HG02588 (cell line): ENCODE measurements around the gene SCYGR2.

Experiments used
- ATAC-seq: cut with Tn5 transposase; IDR thresholded peaks from one replicate; pipeline ENCODE4 v1.9.1; 2021; ENCODE audit warnings: mild to moderate bottlenecking, moderate library complexity; ENCODE audit not compliant: unreplicated experiment

Gene SCYGR2

GRCh38 chr2:227612546-227613271 is 14.0 kb downstream of the SCYGR2 start:
- ATAC-seq: no peak

DNA sequence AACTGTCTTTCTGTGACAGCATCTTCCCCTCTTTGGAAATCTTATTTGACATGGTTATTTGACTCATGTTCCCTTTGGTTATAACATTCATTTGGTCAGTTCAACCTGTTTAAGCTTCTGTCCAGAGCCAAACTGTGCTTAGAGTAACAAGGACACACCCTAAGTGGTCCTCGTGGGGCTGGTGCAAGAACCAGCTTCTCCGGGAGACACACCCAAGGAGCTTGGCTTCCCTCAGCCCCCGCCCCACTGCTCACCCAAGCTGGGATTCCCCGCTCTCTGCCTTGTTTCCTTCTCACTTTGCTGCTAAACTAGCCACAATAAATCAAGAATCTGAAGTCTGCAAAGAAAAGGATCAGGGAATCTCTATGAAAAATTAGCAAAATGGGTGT is 14.6 kb downstream of the SCYGR2 start:
- no peak for ATAC-seq

DNA sequence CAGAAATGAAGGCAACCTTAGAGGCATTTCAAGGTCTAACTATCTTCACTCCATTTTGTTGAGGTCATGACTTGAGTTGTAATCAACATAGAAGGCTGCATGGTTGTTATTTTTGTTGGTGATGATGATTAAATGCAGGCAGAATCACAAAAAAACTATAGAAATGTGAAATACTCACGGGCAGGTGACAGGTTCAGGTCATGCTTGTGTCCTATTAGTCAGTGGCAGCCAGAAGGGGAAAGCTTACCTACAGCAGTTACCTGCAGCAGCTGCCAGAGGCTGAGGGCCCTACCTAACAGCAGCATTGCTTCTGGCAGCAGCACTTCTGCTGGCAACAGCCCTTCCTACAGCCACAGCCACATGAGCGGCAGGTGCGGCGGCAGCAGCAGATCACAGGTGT is 15.6 kb downstream of the SCYGR2 start:
- no peak for ATAC-seq

- no peak for ATAC-seq
These were observed 16.0 kb downstream of the SCYGR2 start, which contains the start of gene SCYGR3 for GRCh38 chr2:227614740-227615139. Gene SCYGR3, minus strand, starts transcription at chr2:227614840. Its CDS starts 0 bp downstream, at chr2:227614840.

- no peak for ATAC-seq
These were observed 16.5 kb downstream of the SCYGR2 start for GRCh38 chr2:227615181-227615580.

DNA sequence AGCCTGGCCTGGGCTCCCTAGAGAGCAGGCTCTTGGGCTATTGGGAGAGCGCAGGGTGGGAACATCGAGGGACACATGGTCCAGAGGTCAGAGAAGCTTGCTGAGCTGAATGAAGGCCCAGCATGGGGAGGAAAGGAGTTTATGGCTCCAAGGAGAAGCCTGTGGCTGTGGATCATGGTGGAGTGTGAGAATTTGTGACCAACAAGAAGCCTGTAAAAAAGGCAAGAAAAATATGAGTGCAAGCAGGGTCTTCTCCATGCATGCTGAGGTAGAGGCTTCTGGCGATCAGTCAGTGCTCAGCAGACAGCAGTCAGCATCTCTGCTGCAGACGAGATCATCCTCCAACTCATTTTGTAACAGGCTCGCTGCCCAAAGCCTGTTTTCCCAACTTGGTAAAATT is 17.2 kb downstream of the SCYGR2 start:
- no peak for ATAC-seq

- ATAC-seq: no peak
These were observed 17.9 kb downstream of the SCYGR2 start for GRCh38 chr2:227616631-227617030.

GRCh38 chr2:227617316-227618230 is 18.9 kb downstream of the SCYGR2 start, which contains the start of gene SCYGR4:
Gene SCYGR4, plus strand, starts transcription at chr2:227617498. Its CDS starts 0 bp downstream, at chr2:227617498.
- no peak for ATAC-seq

DNA sequence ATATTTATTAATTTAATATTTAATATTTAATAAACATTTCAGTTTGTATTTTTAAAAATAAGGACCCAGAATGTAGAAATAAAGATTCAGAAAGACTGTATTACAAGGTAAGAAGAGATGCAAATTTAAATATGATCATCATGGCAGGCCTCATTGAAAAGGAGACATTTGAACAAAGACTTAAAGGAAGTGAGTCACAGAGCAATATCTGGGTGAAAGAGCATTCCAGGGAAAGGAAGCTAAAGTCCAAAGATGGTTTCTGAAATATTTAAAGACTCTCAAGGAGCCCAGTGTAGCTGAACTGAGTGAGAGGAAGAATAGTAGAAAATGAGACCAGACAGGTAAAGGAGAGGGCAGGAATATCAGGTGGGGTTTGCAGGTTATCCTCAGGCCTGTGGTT is 24.5 kb downstream of the SCYGR2 start:
- ATAC-seq: no peak

DNA sequence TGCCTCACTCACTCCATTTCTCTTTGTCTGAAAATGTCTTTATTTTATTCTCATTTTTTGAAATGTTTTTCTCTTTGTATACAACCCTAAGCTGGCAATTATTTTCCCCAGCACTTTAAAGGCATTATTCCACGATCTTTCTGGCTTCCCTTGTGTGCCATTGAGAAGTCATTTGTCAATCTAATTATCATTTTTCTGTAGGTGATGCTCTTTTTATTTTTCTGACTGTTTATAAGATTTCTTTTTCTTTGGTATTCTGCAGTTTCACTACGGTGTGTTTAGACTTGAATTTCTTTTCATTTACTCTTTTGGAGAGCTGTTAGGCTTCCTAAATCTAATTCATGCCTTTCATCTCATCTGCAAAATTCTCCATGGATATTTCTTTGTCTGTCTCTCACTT is 26.7 kb downstream of the SCYGR2 start:
- ATAC-seq: no peak

GRCh38 chr2:227626580-227627151 is 28.0 kb downstream of the SCYGR2 start:
- no peak for ATAC-seq

DNA sequence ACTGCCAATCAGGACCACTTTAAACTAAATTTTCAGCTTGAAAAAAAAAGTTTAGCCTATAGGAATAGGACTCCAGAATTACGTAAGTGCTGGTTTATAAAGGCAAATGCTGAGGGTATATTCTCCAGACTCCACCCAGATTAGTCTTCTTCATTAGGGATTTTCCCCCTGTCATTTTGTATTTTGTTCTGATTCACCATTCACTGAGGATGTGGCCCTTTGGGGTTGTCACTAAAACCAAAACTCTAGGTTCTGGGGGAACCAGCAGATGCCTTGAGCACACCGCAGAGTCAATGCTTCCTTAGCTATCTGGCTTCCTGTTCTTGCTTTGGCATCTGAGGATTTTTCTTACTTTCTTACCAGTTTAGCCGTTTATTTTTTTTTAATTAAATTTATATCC is 29.1 kb downstream of the SCYGR2 start:
- ATAC-seq: peak; percentile 98

GRCh38 chr2:227629435-227629834 is 30.7 kb downstream of the SCYGR2 start:
- ATAC-seq: no peak

- ATAC-seq: no peak
These were observed 31.6 kb downstream of the SCYGR2 start for GRCh38 chr2:227630322-227630721.

- no peak for ATAC-seq
These were observed 34.1 kb downstream of the SCYGR2 start for GRCh38 chr2:227632827-227633226.

DNA sequence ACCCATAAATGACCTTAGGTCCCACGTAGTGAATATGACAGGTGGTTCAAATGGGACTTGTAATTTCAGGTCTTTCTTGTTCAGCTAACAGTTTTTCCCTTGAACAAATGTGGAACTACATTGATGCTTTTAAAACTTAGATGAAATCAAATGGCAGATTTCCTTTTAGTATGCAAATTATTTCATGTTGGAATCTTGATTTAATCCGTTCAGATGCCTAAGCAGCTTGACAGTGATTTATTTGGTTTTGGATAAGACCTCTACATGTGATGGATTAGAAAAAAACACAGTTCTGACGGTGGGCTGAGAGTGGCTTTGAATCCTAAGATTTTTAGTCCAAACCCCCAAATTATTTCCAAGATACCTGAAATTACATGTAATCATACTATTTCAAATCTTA is 35.5 kb downstream of the SCYGR2 start:
- no peak for ATAC-seq

DNA sequence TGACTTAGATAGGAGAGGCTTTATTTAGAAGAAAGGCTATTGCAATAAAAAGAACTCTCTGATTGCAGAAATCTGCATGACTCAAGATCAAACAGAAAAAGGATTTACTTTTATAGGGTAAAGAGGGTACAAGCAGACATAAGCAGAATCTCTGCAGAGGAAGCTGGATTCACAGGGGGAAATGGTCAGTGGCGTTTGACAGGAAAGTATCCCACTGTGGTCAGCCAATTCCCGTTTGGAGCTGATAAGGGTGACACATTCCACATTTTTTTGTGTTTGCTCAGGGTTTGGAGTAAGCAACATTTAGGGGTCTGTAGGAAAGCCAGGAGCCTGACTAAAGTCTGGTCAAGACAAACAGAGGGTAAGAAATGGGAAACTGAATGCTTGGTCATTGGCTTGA is 44.0 kb downstream of the SCYGR2 start:
- ATAC-seq: no peak

DNA sequence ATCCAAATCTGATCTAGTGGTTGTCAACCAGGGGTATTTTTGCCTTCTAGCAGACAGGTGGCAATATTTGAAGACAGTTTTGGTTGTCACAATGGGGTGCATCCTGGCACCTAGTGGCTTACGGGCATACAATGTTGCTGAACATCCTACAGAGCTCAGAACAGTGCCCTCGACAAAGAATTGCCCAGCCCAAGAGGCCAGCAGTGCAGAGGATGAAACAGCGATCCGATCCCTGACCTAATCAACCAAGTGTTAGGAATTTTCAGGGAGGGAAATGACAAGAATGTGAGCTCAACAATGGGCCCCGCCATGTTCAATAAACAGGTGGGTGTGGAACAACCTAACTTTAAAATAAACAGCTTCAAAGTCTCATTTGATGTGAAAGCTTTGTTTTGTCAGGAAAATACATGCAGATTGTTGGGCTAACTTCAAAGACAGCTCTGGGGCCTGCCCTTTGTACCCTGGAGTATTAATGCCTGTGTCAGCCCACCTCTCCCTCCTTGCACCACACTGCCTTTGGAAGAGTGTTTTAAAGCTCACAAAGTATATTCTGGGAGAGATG is 45.4 kb downstream of the SCYGR2 start:
- ATAC-seq: no peak
